ENCODE results near the gene PAK2.

GRCh38 chr3:196740481-196741248 is 1.0 kb downstream of the PAK2 start:
- TF ChIP-seq CTCF (IDR thresholded peaks at IDR 0.05) (no peak), POLR2A (IDR thresholded peaks at IDR 0.05) (no peak)

Measured in body of pancreas (tissue), 4 donors.